ENCODE data around the gene SEC23A. TPM values are rescaled to one million over a fixed set of nuclear protein-coding genes. Genes with fewer than 3 reads are reported as not detected.

The SEC23A gene
- total and polyA plus RNA-seq, 2 donors (not counting 3 experiments of a cell fraction or from before 2014, with no cell fraction given), result 78.3 to 155 TPM

- H3K27ac ChIP-seq (ENCODE audit: insufficient read depth, low read depth, low read length), result no peak overlapping the region
- intact Hi-C loops (cut with micrococcal nuclease) (no loop called here), dilution Hi-C loops (cut with MboI; ENCODE audit: extremely low pct_ligation_motif_present, low sequenced_read_pairs) (no loop called here)
- no peaks in the 10 kb centered on the region for H3K79me2 ChIP-seq (ENCODE audit: control insufficient read depth, insufficient read depth, low read length)
- ChIA-PET CTCF (interaction anchor here (1.2 kb wide), 1 partner anchor 287 kb away, joined by 3 read pairs; no protein-coding TSS in a partner anchor), POLR2A (no interaction called here)
- no peaks in the 10 kb centered on the region for H3K4me1 ChIP-seq (ENCODE audit: control insufficient read depth, extremely low read depth, insufficient read depth, low read length)
- DNase-seq (ENCODE audit: low read depth, low spot score) (no peak), FAIRE-seq (no peak)
- H3K9me3 ChIP-seq (replicated peaks; ENCODE audit: control insufficient read depth, insufficient read depth, low read length), result no peaks in the 10 kb centered on the region
- no peak overlapping the region for H3K4me2 ChIP-seq (ENCODE audit: insufficient read depth, low read length)
- H3K27me3 ChIP-seq (ENCODE audit: control insufficient read depth in 2 of 2, insufficient read depth in 2 of 2, low read length in 2 of 2), result no peaks in the 10 kb centered on the region
- H3K9me1 ChIP-seq (replicated peaks; ENCODE audit: control insufficient read depth, extremely low read depth, insufficient read depth, low read length), result no peaks in the 10 kb centered on the region
- no peak overlapping the region for H3K9ac ChIP-seq (replicated peaks; ENCODE audit: extremely low read depth, insufficient read depth, low read length)
- H3K4me3 ChIP-seq (replicated peaks in 1 of 3; ENCODE audit: insufficient read depth in 1 of 3, low read depth in 1 of 3, low read length in 3 of 3), result no peak overlapping the region
- BruUV-seq (replicated peaks), result no TSS peak
- no peak overlapping the region for H2AFZ ChIP-seq (ENCODE audit: low read depth, low read length)
- peaks cover 0 to 3% of the 10 kb centered on the region in 2 experiments for H3K36me3 ChIP-seq (ENCODE audit: control insufficient read depth in 2 of 2, extremely low read depth in 1 of 2, insufficient read depth in 2 of 2, low read length in 2 of 2)
- no peak for TF ChIP-seq JUN (IDR thresholded peaks at IDR 0.05; ENCODE audit: borderline replicate concordance, insufficient read depth, insufficient read length, low read depth)
- no peak for TF ChIP-seq FOS (IDR thresholded peaks at IDR 0.05; ENCODE audit: borderline replicate concordance, insufficient read depth, low read length)
- no peak for TF ChIP-seq CTCF (IDR thresholded peaks at IDR 0.05; ENCODE audit: extremely low read depth in 1 of 2, insufficient read depth in 1 of 2, low read depth in 1 of 2, low read length in 2 of 2)
- no peak for TF ChIP-seq POLR2AphosphoS5 (IDR thresholded peaks at IDR 0.05; ENCODE audit: insufficient read depth, low read depth, low read length)
- TF ChIP-seq MAX (IDR thresholded peaks at IDR 0.05; ENCODE audit: insufficient read depth, insufficient read length), result no peak
- no peak for TF ChIP-seq MYC (IDR thresholded peaks at IDR 0.05; ENCODE audit: low read depth, low read length)
- no peak for TF ChIP-seq POLR2A (IDR thresholded peaks at IDR 0.05; ENCODE audit: low read depth, low read length)
- TF ChIP-seq EZH2 (IDR thresholded peaks at IDR 0.05; ENCODE audit: borderline replicate concordance, low read depth, low read length, severe bottlenecking), result no peak
- no peak for TF ChIP-seq GATA2 (IDR thresholded peaks at IDR 0.05; ENCODE audit: insufficient read depth, insufficient read length, low read depth, low read length)
- no peaks in the 10 kb centered on the region for H4K20me1 ChIP-seq (replicated peaks; ENCODE audit: control insufficient read depth, extremely low read depth, insufficient read depth, low read length)
Measured at GRCh38 chr14:39140170-39140569, 37.1 kb upstream of the SEC23A start.
